HCT116 (cell line): ENCODE results near the gene DBX1.

ENCODE experiments used
- CBX3 ChIP-seq: IDR thresholded peaks from 2 replicates; pipeline ENCODE4 v1.6.1; 2012; ENCODE audit warnings: low read depth
- ELF1 ChIP-seq: IDR thresholded peaks from 2 replicates; pipeline ENCODE4 v1.6.1; 2012; ENCODE audit warnings: low read depth, borderline replicate concordance
- EZH2phosphoT487 ChIP-seq: fragments of 200-600 bp; IDR thresholded peaks from 2 replicates; pipeline ENCODE4 v1.6.1; 2018; ENCODE audit warnings: antibody characterized with exemption, borderline replicate concordance
- MAX ChIP-seq: IDR thresholded peaks from 2 replicates; pipeline ENCODE4 v1.6.1; 2012
- POLR2A ChIP-seq: IDR thresholded peaks from 2 replicates; pipeline ENCODE4 v1.7.0; 2011; ENCODE audit warnings: borderline replicate concordance; ENCODE audit not compliant: insufficient read depth, insufficient read length; ENCODE audit errors: extremely low read depth
- POLR2AphosphoS5 ChIP-seq: IDR thresholded peaks from 2 replicates; pipeline ENCODE4 v1.6.1; 2011; ENCODE audit warnings: mild to moderate bottlenecking, low read depth, low read length, moderate library complexity
- REST ChIP-seq: IDR thresholded peaks from 2 replicates; pipeline ENCODE4 v1.6.1; 2012; ENCODE audit warnings: low read depth
- SIN3A ChIP-seq: IDR thresholded peaks from 2 replicates; pipeline ENCODE4 v1.6.1; 2012; ENCODE audit warnings: low read depth
- SP1 ChIP-seq: IDR thresholded peaks from 2 replicates; pipeline ENCODE4 v1.6.1; 2012; ENCODE audit warnings: low read depth
- SRF ChIP-seq: IDR thresholded peaks from 2 replicates; pipeline ENCODE4 v1.6.1; 2012; ENCODE audit warnings: low read depth
- ZFX ChIP-seq: fragments of 450-650 bp; IDR thresholded peaks from 2 replicates; pipeline ENCODE4 v1.6.1; 2017
- TF ChIP-seq, protein P1 (sequence below), 3 experiments: fragments of 200-600 bp in 1 of 3; sonication (generic) in 1 of 3; IDR thresholded peaks in 2 of 3; conservative IDR thresholded peaks in 1 of 3; 2 replicates each; pipeline ENCODE4 v1.5.1; 2012 to 2017; ENCODE audit warnings: low read depth in 2 of 3, low read length in 2 of 3, antibody characterized with exemption in 1 of 3, borderline replicate concordance in 1 of 3, control low read depth in 1 of 3, mild to moderate bottlenecking in 1 of 3, mixed read lengths in 1 of 3, mixed run types in 1 of 3, moderate library complexity in 1 of 3; ENCODE audit not compliant: insufficient read depth in 1 of 3
- TF ChIP-seq, protein P2 (sequence below): IDR thresholded peaks from 2 replicates; pipeline ENCODE4 v1.6.1; 2012

- no peak for TF ChIP-seq SRF
- no peak for TF ChIP-seq ELF1
- TF ChIP-seq, protein P1, sequence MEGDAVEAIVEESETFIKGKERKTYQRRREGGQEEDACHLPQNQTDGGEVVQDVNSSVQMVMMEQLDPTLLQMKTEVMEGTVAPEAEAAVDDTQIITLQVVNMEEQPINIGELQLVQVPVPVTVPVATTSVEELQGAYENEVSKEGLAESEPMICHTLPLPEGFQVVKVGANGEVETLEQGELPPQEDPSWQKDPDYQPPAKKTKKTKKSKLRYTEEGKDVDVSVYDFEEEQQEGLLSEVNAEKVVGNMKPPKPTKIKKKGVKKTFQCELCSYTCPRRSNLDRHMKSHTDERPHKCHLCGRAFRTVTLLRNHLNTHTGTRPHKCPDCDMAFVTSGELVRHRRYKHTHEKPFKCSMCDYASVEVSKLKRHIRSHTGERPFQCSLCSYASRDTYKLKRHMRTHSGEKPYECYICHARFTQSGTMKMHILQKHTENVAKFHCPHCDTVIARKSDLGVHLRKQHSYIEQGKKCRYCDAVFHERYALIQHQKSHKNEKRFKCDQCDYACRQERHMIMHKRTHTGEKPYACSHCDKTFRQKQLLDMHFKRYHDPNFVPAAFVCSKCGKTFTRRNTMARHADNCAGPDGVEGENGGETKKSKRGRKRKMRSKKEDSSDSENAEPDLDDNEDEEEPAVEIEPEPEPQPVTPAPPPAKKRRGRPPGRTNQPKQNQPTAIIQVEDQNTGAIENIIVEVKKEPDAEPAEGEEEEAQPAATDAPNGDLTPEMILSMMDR (IDR thresholded peaks at IDR 0.05 in 2 of 3, conservative IDR thresholded peaks at IDR 0.05 in 1 of 3; ENCODE audit: borderline replicate concordance in 1 of 3, insufficient read depth in 1 of 3, low read depth in 2 of 3, low read length in 2 of 3): no peak
- TF ChIP-seq ZFX: no peak
- no peak for TF ChIP-seq POLR2A
- no peak for TF ChIP-seq SP1
- TF ChIP-seq REST: no peak
- TF ChIP-seq EZH2phosphoT487: no peak
- TF ChIP-seq CBX3: no peak
- no peak for TF ChIP-seq MAX
- TF ChIP-seq, protein P2, sequence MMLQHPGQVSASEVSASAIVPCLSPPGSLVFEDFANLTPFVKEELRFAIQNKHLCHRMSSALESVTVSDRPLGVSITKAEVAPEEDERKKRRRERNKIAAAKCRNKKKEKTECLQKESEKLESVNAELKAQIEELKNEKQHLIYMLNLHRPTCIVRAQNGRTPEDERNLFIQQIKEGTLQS: no peak
- no peak for TF ChIP-seq POLR2AphosphoS5
- TF ChIP-seq SIN3A: no peak
Observed at GRCh38 chr11:20157728-20158127, 2.5 kb downstream of the DBX1 start.
